ENCODE results near the gene SPRYD7.
"Not testable (repeated sequence)": the region's sequence is repeated elsewhere in the genome, so short reads cannot be mapped to it uniquely, and the experiment has no call there.

SPRYD7 gene

GRCh38 chr13:49936075-49936967, at the start of gene SPRYD7:
Gene SPRYD7 (minus strand): TSS chr13:49936340. CDS start chr13:49936235, 105 bp downstream.
- in situ Hi-C loops (cut with HindIII; ENCODE audit: low pct_ligation_motif_present, low pct_unique_long_range_greater_than_20kb, low sequenced_read_pairs): no loop called here
- DNase-seq: peak; percentile 94

- in situ Hi-C loops (cut with HindIII; ENCODE audit: low pct_ligation_motif_present, low pct_unique_long_range_greater_than_20kb, low sequenced_read_pairs): no loop called here
- no peak for DNase-seq
Measured at GRCh38 chr13:49985129-49985528, 49.0 kb upstream of the SPRYD7 start.

DNA sequence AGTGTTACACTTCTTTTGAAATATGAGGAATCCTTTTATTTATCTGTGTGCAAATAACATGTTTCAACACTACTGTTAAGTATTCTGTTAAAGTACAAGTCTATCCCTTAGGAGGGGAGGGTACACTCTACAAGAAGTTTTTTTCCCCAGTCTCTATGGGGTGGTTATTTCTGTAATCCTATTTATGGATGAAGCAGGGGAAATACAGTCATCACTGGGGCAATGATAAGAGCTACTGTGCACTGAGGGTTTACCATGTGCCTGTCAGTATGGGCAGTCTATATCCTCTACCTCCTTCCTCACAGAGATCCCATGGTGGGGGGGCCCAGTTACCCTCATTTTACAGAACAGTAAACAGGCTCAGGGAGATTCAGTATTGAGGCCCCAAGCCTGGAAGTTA, 44.1 kb upstream of the SPRYD7 start:
- in situ Hi-C loops (cut with HindIII; ENCODE audit: low pct_ligation_motif_present, low pct_unique_long_range_greater_than_20kb, low sequenced_read_pairs): no loop called here
- DNase-seq: no peak

- in situ Hi-C loops (cut with HindIII; ENCODE audit: low pct_ligation_motif_present, low pct_unique_long_range_greater_than_20kb, low sequenced_read_pairs): no loop called here
- no peak for DNase-seq
Measured at GRCh38 chr13:49977992-49978391, 41.9 kb upstream of the SPRYD7 start.

- in situ Hi-C loops (cut with HindIII; ENCODE audit: low pct_ligation_motif_present, low pct_unique_long_range_greater_than_20kb, low sequenced_read_pairs): no loop called here
Measured at GRCh38 chr13:49976314-49977258, 40.4 kb upstream of the SPRYD7 start.

DNA sequence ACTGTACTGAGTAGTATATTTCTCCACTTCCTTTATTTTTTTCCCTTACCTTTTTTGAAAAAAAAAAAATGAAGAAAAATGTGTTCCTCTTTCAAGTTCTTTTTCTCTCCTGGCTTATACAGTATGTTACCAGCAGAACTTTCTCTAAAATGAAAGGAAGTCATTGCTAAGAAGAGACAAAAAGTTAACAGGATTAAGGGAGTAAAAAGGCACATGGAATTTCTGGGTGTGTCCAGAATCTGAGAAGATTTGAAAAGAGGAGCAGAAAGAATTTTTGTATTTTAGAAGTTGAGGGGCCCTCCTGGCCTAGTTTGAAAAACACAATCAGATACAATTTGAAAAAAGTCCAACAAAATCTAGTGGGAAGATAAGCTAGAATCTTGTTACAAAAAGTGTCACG, 39.7 kb upstream of the SPRYD7 start:
- in situ Hi-C loops (cut with HindIII; ENCODE audit: low pct_ligation_motif_present, low pct_unique_long_range_greater_than_20kb, low sequenced_read_pairs): no loop called here
- no peak for DNase-seq

More at GRCh38 chr13:49976314-49977258, 40.4 kb upstream of the SPRYD7 start:
- DNase-seq: peak; percentile 63

GRCh38 chr13:49972709-49973108, 36.6 kb upstream of the SPRYD7 start:
- DNase-seq: no peak
- in situ Hi-C loops (cut with HindIII; ENCODE audit: low pct_ligation_motif_present, low pct_unique_long_range_greater_than_20kb, low sequenced_read_pairs): no loop called here

DNA sequence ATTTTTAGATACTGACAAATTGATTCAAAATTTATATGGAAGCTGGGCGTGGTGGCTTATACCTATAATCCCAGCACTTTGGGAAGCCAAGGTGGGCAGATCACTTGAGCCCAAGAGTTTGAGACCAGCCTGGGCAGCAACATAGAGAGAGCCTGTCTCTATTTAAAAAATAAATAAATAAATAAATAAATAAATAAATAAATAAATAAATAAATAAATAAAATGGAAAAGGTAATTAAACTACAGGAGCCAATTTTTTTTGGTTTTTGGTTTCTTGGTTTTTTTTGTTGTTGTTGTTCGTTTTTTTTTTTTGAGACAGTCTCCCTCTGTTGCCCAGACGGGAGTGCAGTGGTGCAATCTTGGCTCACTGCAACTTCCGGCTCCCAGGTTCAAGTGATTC, 31.3 kb upstream of the SPRYD7 start:
- in situ Hi-C loops (cut with HindIII; ENCODE audit: low pct_ligation_motif_present, low pct_unique_long_range_greater_than_20kb, low sequenced_read_pairs): no loop called here
- no peak for DNase-seq

GRCh38 chr13:49958321-49958720, 22.2 kb upstream of the SPRYD7 start:
- no peak for DNase-seq
- in situ Hi-C loops (cut with HindIII; ENCODE audit: low pct_ligation_motif_present, low pct_unique_long_range_greater_than_20kb, low sequenced_read_pairs): no loop called here

GRCh38 chr13:49956131-49956530, 20.0 kb upstream of the SPRYD7 start:
- in situ Hi-C loops (cut with HindIII; ENCODE audit: low pct_ligation_motif_present, low pct_unique_long_range_greater_than_20kb, low sequenced_read_pairs): no loop called here
- no peak for DNase-seq

DNA sequence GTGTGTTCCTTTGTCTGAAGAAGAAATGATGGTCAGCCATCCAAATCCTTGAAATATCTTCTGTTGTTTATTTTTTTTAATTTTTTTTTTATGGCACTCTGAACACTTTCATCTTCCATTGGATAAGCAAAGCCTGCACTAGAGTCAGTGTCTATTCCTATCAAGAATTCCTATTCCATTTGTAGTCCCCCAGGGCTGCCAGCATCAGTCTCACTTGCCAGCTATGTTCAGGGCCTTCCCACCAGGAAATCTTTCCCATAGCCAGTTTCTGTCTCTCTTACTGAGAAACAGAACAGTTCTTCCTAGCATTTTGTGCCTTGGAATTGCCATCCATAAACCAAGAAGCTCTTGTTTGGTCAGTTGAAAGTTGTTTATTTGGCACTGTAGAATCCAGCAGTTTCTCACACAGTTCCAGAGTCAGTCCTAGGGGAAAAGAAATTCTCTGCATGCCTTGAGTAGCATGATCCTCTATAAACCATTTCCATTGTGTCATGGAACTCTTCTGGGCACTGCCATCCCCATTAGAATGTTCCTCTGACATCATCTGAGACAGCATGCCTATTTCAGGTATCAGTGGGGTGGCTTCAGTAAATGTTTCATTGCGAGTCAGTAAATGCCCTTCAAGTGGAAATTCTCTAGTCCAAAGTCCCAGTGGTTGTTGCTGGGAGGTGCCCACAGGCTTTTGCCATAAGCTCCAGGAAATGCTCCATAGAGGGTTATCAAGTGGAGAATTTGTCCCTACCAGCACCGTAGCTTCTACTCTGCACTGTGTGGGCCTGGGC, 18.7 kb upstream of the SPRYD7 start:
- in situ Hi-C loops (cut with HindIII; ENCODE audit: low pct_ligation_motif_present, low pct_unique_long_range_greater_than_20kb, low sequenced_read_pairs): no loop called here
- no peak for DNase-seq

- no peak for DNase-seq
- in situ Hi-C loops (cut with HindIII; ENCODE audit: low pct_ligation_motif_present, low pct_unique_long_range_greater_than_20kb, low sequenced_read_pairs): no loop called here
Measured at GRCh38 chr13:49953560-49953959, 17.4 kb upstream of the SPRYD7 start.

GRCh38 chr13:49951754-49952535, 15.8 kb upstream of the SPRYD7 start:
- in situ Hi-C loops (cut with HindIII; ENCODE audit: low pct_ligation_motif_present, low pct_unique_long_range_greater_than_20kb, low sequenced_read_pairs): no loop called here
- no peak for DNase-seq

DNA sequence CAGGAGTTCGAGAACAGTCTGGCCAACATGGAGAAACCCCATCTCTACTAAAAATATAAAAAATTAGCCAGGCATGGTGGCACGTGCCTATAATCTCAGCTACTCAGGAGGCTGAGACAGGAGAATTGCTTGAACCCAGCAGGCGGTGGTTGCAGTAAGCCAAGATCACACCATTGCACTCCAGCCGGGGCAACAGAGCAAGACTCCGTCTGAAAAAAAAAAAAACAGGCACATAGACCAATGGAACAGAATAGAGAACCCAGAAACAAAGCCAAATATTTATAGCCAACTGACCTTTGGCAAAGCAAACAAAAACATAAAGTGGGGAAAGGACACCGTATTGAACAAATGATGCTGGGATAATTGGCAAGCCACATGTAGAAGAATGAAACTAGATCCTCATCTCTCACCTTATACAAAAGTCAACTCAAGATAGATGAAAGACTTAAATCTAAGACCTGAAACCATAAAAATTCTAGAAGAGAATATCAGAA, 12.7 kb upstream of the SPRYD7 start:
- in situ Hi-C loops (cut with HindIII; ENCODE audit: low pct_ligation_motif_present, low pct_unique_long_range_greater_than_20kb, low sequenced_read_pairs); DNase-seq: not testable (repeated sequence)

- in situ Hi-C loops (cut with HindIII; ENCODE audit: low pct_ligation_motif_present, low pct_unique_long_range_greater_than_20kb, low sequenced_read_pairs): no loop called here
- no peak for DNase-seq
Measured at GRCh38 chr13:49939321-49939720, 3.2 kb upstream of the SPRYD7 start.

- in situ Hi-C loops (cut with HindIII; ENCODE audit: low pct_ligation_motif_present, low pct_unique_long_range_greater_than_20kb, low sequenced_read_pairs): no loop called here
- no peak for DNase-seq
Measured at GRCh38 chr13:49938921-49939320, 2.8 kb upstream of the SPRYD7 start.

DNA sequence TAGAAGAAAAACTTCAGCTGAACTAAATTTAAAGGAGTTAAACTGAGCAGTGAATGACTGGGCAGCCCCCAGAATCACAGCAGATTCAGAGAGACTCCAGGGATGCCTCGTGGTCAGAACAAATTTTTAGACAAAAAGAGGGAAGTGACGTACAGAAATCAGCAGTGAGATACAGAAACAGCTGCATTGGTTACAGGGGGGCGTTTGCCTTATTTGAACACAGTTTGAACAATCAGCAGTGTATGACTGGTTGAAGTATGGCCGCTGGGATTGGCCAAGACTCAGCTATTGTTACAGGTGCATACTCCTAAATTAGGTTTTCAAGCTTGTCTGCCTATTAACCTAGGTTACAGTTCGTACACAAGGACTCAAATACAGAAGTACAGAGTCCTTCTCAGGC, 2.2 kb upstream of the SPRYD7 start:
- in situ Hi-C loops (cut with HindIII; ENCODE audit: low pct_ligation_motif_present, low pct_unique_long_range_greater_than_20kb, low sequenced_read_pairs): no loop called here
- DNase-seq: no peak

- in situ Hi-C loops (cut with HindIII; ENCODE audit: low pct_ligation_motif_present, low pct_unique_long_range_greater_than_20kb, low sequenced_read_pairs): no loop called here
- no peak for DNase-seq
Measured at GRCh38 chr13:49936968-49937273, 781 bp upstream of the SPRYD7 start.

Data from ACHN (cell line).